MG63 (cell line): Measurements from ENCODE around the gene APOL5. TPM values are rescaled to one million over a fixed set of nuclear protein-coding genes. Genes with fewer than 3 reads are reported as not detected.

Experiments
- DNase-seq: peaks from one replicate; pipeline ENCODE4 v3.0.0-alpha.2; 2020
- H3K27me3 ChIP-seq: fragments of 250-450 bp; sonication (Bioruptor Pico); 2 replicates; pipeline ENCODE4 v1.5.1; 2020; ENCODE audit warnings: mild to moderate bottlenecking, moderate library complexity
- H3K36me3 ChIP-seq: fragments of 250-450 bp; sonication (Bioruptor Pico); 2 replicates; pipeline ENCODE4 v1.5.1; 2020; ENCODE audit warnings: mild to moderate bottlenecking, moderate library complexity
- H3K4me3 ChIP-seq: fragments of 250-450 bp; sonication (Bioruptor Pico); 2 replicates; pipeline ENCODE4 v1.5.1; 2020; ENCODE audit warnings: mild to moderate bottlenecking, moderate library complexity
- H3K9me3 ChIP-seq: fragments of 250-450 bp; sonication (Bioruptor Pico); 2 replicates; pipeline ENCODE4 v1.5.1; 2020; ENCODE audit warnings: mild to moderate bottlenecking, moderate library complexity
- total RNA-seq: library from RNA; depleted of rRNA; stranded (reverse); fragments of >200 nt; shearing (Covaris generic); gene quantifications from 2 replicates; pipeline ENCODE4 v1.2.3, GENCODE V29; 2014; ENCODE audit warnings: low replicate concordance; rRNA removed

The APOL5 gene
- total RNA-seq, 1 experiment from 2014 or later, result not detected

DNA sequence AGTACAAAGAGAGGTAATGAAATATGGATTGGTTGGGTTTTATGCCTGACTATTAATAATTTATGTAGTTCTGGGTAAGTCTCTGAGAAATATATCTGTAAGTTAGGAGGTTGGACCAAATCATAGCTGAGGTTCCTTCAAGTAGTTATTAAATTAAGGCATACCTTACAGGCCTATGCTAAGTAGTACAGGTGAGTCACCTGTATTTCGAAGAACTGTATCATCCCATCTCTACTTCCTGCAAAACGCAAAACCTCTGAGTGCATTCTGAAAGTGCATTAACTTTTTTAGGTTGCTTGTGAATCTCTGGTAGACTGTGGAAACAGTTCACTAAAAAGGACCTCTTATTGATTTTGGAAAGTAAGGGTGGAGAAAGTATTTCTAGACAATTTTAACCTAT, 37.1 kb downstream of the APOL5 start:
- H3K27me3 ChIP-seq, result no peaks in the 10 kb centered on the region
- H3K4me3 ChIP-seq, result no peak overlapping the region
- DNase-seq, result no peak
- no peaks in the 10 kb centered on the region for H3K9me3 ChIP-seq
- peaks cover 81% of the 10 kb centered on the region for H3K36me3 ChIP-seq

DNA sequence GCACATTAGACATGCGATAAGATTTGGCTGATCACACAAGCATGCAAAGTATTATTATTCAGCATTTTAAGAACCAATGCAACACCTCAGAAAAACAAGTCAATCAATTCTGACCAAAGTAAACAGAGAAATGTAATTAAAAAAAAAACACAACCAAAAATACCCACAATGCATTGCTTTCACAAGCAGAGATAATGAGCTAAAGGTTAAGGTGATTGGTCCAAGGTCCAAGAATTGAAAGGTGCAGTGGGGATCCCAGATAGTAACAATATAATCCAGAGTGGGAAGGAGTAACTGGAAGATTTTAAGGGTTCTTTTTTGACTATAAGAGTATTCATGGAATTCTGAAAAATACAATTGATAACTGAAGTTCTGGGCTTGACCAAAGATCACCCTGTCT, 39.0 kb downstream of the APOL5 start:
- peaks cover 90% of the 10 kb centered on the region for H3K36me3 ChIP-seq
- no peaks in the 10 kb centered on the region for H3K9me3 ChIP-seq
- no peak overlapping the region for H3K4me3 ChIP-seq
- DNase-seq, result no peak
- no peaks in the 10 kb centered on the region for H3K27me3 ChIP-seq

DNA sequence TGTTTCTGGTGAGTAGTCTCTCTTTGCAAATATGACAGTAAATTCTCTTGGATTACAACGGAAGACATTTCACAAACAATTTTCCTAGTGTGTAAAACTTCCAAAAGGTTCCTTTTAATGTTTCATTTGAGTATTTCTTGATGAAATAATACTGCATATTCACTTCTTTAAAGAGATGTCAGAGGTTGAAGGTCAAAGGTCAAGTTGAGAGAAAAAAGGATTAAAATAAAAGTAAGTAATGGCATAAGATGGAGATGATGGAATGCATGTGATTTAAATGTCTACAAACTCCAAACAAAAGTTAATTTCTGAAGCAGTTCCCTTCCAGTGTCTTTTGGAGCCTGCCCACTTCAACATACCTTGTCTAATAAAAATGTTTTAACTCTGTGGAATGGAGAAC, 40.7 kb downstream of the APOL5 start:
- DNase-seq, result no peak
- Histone ChIP-seq H3K27me3 (no peaks in the 10 kb centered on the region), H3K4me3 (no peak overlapping the region), H3K36me3 (peaks cover 76% of the 10 kb centered on the region), H3K9me3 (no peaks in the 10 kb centered on the region)

DNA sequence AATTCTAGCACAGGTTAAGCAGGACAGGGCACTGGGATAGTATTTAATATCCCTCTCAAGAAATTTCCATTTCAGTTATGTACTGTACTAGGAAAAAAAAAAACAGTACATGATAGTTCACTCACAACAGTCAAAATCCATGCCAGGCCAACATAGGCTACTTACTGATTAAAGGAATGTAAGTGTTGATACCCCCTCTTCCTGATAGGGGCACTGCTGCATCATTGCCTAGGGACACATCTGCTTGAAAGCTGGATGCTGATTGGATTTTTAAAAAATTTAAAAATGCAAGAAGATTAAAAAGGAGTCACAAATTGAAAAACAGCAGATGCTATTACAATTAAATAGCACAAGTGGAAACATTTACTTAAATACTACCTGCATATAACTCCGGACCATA, 43.4 kb downstream of the APOL5 start:
- peaks cover 62% of the 10 kb centered on the region for H3K36me3 ChIP-seq
- no peak overlapping the region for H3K4me3 ChIP-seq
- no peaks in the 10 kb centered on the region for H3K9me3 ChIP-seq
- H3K27me3 ChIP-seq, result no peaks in the 10 kb centered on the region
- DNase-seq, result no peak

DNA sequence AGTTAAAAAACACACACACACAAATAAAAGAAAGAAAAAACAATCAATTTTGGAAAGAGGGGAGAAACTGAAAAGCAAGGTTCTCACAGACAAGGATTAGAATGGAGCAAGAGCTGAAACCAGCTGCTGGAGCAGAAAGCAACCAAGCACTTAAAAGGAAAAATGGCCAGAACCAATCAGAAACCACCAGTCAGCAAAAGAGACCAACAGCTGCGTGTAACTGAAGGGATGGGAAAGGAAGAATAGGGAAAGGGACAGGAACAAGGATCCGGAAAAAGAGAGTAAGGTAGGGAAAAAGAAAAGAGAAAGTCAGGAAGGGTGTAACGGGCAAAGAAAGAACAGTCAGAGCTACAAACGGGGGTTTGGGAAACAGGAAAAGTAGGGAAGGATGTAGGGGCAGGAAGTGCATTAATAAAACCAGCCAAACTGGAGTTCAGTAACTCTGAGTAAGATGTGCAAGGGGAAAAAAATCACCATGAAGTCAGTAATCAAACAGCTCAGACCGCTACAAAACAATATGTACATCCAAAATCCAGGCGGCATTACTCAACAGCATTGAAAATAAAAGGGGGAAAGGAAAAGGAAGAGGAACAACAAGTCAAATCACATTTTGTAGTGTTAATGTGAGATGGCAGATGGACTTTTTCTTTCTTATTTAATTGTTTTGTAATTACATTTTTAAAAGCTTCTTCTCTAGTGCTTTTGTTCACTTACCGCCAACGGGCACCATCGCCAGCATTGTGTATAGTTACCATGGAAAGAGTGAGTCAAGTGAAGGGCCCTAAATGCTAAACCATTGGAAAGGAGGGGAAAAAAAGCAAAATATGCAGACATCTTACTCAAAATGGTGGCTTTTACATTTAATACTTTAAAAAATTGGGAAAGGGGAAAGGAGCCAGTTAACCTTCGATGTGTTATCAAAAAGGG, 49.2 kb downstream of the APOL5 start:
- no peaks in the 10 kb centered on the region for H3K27me3 ChIP-seq
- no peak for DNase-seq
- H3K36me3 ChIP-seq, result peaks cover 11% of the 10 kb centered on the region
- H3K4me3 ChIP-seq, result no peak overlapping the region
- no peaks in the 10 kb centered on the region for H3K9me3 ChIP-seq

DNA sequence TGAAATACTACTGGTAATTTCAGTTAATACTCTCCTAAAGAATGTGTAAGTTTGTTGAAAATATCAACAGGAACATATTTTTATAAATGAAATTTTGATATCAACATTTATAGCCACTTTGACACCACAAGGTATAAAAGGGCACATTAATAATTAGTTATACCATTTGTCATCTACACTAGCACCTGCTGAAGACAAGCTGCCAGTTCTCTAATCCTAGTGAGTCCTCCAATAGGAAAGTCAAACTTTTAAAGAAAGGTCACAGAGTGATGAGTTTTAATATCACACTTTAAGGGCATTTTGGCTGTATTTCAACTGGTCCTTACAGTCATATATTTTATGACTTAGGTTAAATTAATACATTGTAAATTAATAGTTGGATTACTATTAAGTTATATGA, 52.3 kb downstream of the APOL5 start:
- Histone ChIP-seq H3K4me3 (no peak overlapping the region), H3K27me3 (no peaks in the 10 kb centered on the region), H3K36me3 (peaks cover 20% of the 10 kb centered on the region), H3K9me3 (no peaks in the 10 kb centered on the region)
- no peak for DNase-seq

- Histone ChIP-seq H3K4me3 (no peak overlapping the region), H3K36me3 (peaks cover 41% of the 10 kb centered on the region), H3K27me3 (no peaks in the 10 kb centered on the region), H3K9me3 (no peaks in the 10 kb centered on the region)
- no peak for DNase-seq
Measured at GRCh38 chr22:35775339-35775738, 57.7 kb downstream of the APOL5 start.

DNA sequence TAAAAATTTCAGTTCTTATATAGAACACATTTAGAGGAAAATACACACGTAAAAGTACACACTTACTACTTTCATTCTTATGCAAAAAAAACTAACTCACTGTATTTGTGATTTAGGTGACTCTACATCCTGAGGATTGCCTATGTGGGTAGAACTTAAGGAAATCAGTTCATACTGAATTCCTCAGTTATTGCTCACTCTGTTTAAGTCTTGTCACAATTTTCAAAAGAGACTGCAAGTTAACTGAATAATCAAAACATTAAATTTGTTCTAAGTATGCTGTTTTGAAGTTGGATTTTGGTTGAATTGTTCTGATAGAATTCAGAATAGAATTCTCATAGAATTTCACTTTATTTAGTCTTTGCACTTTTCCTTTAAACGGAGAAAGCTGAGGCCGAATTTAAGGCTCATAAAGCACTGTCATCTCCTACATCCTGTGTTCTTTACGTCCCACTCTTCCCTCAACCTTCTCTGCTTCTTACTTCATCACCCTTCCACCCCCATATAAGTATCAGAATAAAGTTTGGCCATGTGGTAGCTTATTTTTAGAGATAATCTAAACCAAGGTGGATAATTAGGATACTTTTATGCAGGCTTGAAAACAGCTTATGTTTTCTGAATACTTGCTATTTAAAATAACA, 59.8 kb downstream of the APOL5 start:
- no peaks in the 10 kb centered on the region for H3K9me3 ChIP-seq
- no peak overlapping the region for H3K4me3 ChIP-seq
- DNase-seq, result no peak
- H3K36me3 ChIP-seq, result peaks cover 52% of the 10 kb centered on the region
- no peaks in the 10 kb centered on the region for H3K27me3 ChIP-seq

Other genes starting within 250 kb of the APOL5 start
- 0.56 TPM in 1 of 2 replicates, not detected in the other for gene RASD2, start 177.0 kb upstream of the APOL5 start, total RNA-seq
- gene MB, start 100.5 kb upstream of the APOL5 start, total RNA-seq, result 2.3 and 6.3 TPM in 2 replicates
- gene APOL6, start 69.4 kb upstream of the APOL5 start, total RNA-seq, result 8.5 and 9.9 TPM in 2 replicates